ENCODE measurements around the gene ANKDD1B. TPM values are rescaled to one million over a fixed set of nuclear protein-coding genes. Genes with fewer than 3 reads are reported as not detected.
A peak's percentile ranks its signal among the peaks of the same experiment; 100 is the strongest.

ANKDD1B gene
- total and polyA plus RNA-seq, 4 donors = 1.3 to 9.4 (median 5.9) TPM

- peak; percentile 99 for ATAC-seq (ENCODE audit: insufficient read depth, low FRiP score)
- 10 to 11% methylated on average over 51 of the region's 51 CpGs for whole genome bisulfite sequencing, 2 donors
- Histone ChIP-seq H3K27me3 (ENCODE audit: control insufficient read depth in 3 of 3, insufficient read depth in 3 of 3, low read length in 2 of 3) (no peaks in the 10 kb centered on the region), H3K27ac (ENCODE audit: low read depth in 1 of 2, low read length in 1 of 2) (peak within 1 kb of the TSS; percentile 89 to 98), H3K9me3 (ENCODE audit: control insufficient read depth in 4 of 4, insufficient read depth in 3 of 4, low read length in 3 of 4) (no peaks in the 10 kb centered on the region), H3K4me3 (peak within 1 kb of the TSS; percentile 93), H3K9ac (ENCODE audit: insufficient read depth in 1 of 2, low read length in 2 of 2) (peak within 1 kb of the TSS; percentile 86 to 94), H3K4me1 (ENCODE audit: control insufficient read depth in 5 of 5, insufficient read depth in 5 of 5, low read length in 5 of 5) (peaks cover 0 to 7% (median 0%) of the 10 kb centered on the region in 5 donors), H3K36me3 (ENCODE audit: control insufficient read depth in 4 of 4, insufficient read depth in 4 of 4, low read length in 4 of 4) (peaks cover 0 to 2% (median 2%) of the 10 kb centered on the region in 4 donors)
- peak; percentile 95 to 97 (median 97) for DNase-seq
- TF ChIP-seq CTCF (IDR thresholded peaks at IDR 0.05; ENCODE audit: control extremely low read depth, extremely low read depth) = no peak
Measured at GRCh38 chr5:75717082-75717922, 106.0 kb downstream of the ANKDD1B start, which contains the start of gene POC5. Gene POC5 (minus strand): TSS chr5:75717437. CDS start chr5:75712937, 4,500 bp downstream.

GRCh38 chr5:75720882-75721281 lies 109.6 kb downstream of the ANKDD1B start:
- Histone ChIP-seq H3K36me3 (ENCODE audit: control insufficient read depth in 4 of 4, insufficient read depth in 4 of 4, low read length in 4 of 4) (no peaks in the 10 kb centered on the region), H3K27me3 (ENCODE audit: control insufficient read depth in 3 of 3, insufficient read depth in 3 of 3, low read length in 2 of 3) (no peaks in the 10 kb centered on the region), H3K4me3 (no peak overlapping the region), H3K9ac (ENCODE audit: insufficient read depth in 1 of 2, low read length in 2 of 2) (no peak overlapping the region), H3K9me3 (ENCODE audit: control insufficient read depth in 4 of 4, insufficient read depth in 3 of 4, low read length in 3 of 4) (no peaks in the 10 kb centered on the region), H3K4me1 (ENCODE audit: control insufficient read depth in 5 of 5, insufficient read depth in 5 of 5, low read length in 5 of 5) (peaks cover 0 to 7% (median 0%) of the 10 kb centered on the region in 5 donors), H3K27ac (ENCODE audit: low read depth in 1 of 2, low read length in 1 of 2) (no peak overlapping the region)
- ATAC-seq (ENCODE audit: insufficient read depth, low FRiP score) = no peak
- no peak for DNase-seq
- TF ChIP-seq CTCF (IDR thresholded peaks at IDR 0.05; ENCODE audit: control extremely low read depth, extremely low read depth) = no peak
- 28 to 53% methylated on average over 5 of the region's 5 CpGs for WGBS, 2 donors

Small RNAs within 50 kb of the gene (small RNA-seq; reads per million reads assigned to genes)
- gene RNU6-680P (ENCODE audit: low replicate concordance) = not detected

Other genes starting within 250 kb of the ANKDD1B start
- 10 to 100 TPM; 59.7 to 86.2 TPM for gene CERT1, start 99.8 kb upstream of the ANKDD1B start, total RNA-seq
- gene CERT1, start 99.8 kb upstream of the ANKDD1B start, polyA plus RNA-seq = 10 to 100 TPM; 16.1 to 32.4 TPM
- gene POLK, start 99.6 kb upstream of the ANKDD1B start, total RNA-seq = 10 to 100 TPM; 26.9 to 68.6 TPM
- 10 to 100 TPM in 1 of 2 donors, 1 to 10 TPM in 1; 6.6 to 10.1 TPM for gene POLK, start 99.6 kb upstream of the ANKDD1B start, polyA plus RNA-seq
- 10 to 100 TPM; 10.7 to 18.0 TPM for gene POC5, start 106.0 kb downstream of the ANKDD1B start, total RNA-seq
- gene POC5, start 106.0 kb downstream of the ANKDD1B start, polyA plus RNA-seq = 10 to 100 TPM in 1 of 2 donors, 1 to 10 TPM in 1; 7.7 to 11.4 TPM